ENCODE measurements around the gene SMTNL2. TPM values are rescaled to one million over a fixed set of nuclear protein-coding genes. Genes with fewer than 3 reads are reported as not detected.

Gene SMTNL2
- total and polyA plus RNA-seq, 10 donors = 0.22 to 1.5 (median 0.80) TPM

DNA sequence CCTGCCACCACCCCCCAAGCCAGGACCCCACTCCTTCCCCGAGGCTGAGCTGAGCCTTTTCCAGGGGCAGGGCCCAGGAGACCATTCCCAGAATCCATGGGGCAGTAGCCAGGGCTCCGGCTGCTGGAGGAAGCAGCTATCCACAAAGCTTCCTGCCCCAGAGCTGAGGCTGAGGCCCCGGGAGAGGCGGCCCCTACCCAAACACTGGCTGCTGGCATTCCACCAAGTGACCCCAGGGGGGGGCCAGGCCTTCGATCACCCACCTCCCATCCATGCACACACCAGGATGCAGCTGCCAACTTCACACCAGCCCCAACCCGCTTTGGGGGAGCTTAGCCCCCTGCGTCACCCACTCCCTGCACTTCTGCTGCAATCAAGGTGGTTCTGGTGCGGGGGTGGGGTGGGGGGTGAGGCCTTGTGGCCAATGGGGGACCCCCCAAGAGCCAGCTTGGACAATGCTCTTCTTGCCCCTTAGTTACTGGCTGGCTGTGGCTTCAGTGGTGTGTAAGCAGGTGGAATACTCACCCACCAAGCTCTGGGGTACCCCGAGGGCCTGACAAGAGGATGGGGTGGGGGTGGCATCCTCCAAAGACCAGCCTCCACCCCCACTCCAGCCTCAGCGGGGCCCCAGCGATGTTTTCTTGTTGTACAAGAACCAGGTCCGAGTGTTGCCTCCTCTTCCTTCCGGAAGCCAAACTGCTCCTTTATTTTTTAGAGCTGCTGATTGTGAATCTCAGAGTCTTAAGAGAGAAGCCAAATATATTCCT is 45.9 kb upstream of the SMTNL2 start:
- H3K4me3 ChIP-seq = no peak overlapping the region
- no peak for TF ChIP-seq POLR2A (IDR thresholded peaks at IDR 0.05)
- TF ChIP-seq, protein P1, sequence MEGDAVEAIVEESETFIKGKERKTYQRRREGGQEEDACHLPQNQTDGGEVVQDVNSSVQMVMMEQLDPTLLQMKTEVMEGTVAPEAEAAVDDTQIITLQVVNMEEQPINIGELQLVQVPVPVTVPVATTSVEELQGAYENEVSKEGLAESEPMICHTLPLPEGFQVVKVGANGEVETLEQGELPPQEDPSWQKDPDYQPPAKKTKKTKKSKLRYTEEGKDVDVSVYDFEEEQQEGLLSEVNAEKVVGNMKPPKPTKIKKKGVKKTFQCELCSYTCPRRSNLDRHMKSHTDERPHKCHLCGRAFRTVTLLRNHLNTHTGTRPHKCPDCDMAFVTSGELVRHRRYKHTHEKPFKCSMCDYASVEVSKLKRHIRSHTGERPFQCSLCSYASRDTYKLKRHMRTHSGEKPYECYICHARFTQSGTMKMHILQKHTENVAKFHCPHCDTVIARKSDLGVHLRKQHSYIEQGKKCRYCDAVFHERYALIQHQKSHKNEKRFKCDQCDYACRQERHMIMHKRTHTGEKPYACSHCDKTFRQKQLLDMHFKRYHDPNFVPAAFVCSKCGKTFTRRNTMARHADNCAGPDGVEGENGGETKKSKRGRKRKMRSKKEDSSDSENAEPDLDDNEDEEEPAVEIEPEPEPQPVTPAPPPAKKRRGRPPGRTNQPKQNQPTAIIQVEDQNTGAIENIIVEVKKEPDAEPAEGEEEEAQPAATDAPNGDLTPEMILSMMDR (IDR thresholded peaks at IDR 0.05 in 8 of 11, conservative IDR thresholded peaks at IDR 0.05 in 3 of 11) = no peak
- no peak for TF ChIP-seq POLR2AphosphoS5 (IDR thresholded peaks at IDR 0.05)
- no peak for DNase-seq
- peaks cover 0 to 2% (median 0%) of the 10 kb centered on the region in 7 donors for H3K27me3 ChIP-seq (replicated peaks in 1 of 7)
- intact Hi-C loops (cut with DNase I; ENCODE audit: low total_unique reads) = no loop called here
- peak overlapping the region in 6 of 8 donors; percentile 64 to 82 (median 76) for H3K27ac ChIP-seq
- peaks cover 0 to 65% (median 58%) of the 10 kb centered on the region in 6 donors for H3K36me3 ChIP-seq
- WGBS, 5 donors = 57 to 79% (median 62%) methylated on average over 8 to 13 of the region's 13 CpGs
- no peaks in the 10 kb centered on the region for H3K9me3 ChIP-seq
- peaks cover 18 to 100% (median 83%) of the 10 kb centered on the region in 6 donors for H3K4me1 ChIP-seq

- TF ChIP-seq, protein P1 (IDR thresholded peaks at IDR 0.05 in 8 of 11, conservative IDR thresholded peaks at IDR 0.05 in 3 of 11) = no peak
- TF ChIP-seq POLR2AphosphoS5 (IDR thresholded peaks at IDR 0.05) (peak in 1 of 3 donors; percentile 41), POLR2A (IDR thresholded peaks at IDR 0.05) (no peak)
- H3K27ac ChIP-seq = peak overlapping the region in 2 of 8 donors; percentile 11 to 80
- no peaks in the 10 kb centered on the region for H3K9me3 ChIP-seq
- no peak for DNase-seq
- intact Hi-C loops (cut with DNase I; ENCODE audit: low total_unique reads) = no loop called here
- WGBS, 5 donors = 76 to 84% (median 83%) methylated on average over 7 to 8 of the region's 8 CpGs
- peaks cover 18 to 100% (median 80%) of the 10 kb centered on the region in 6 donors for H3K4me1 ChIP-seq
- H3K27me3 ChIP-seq (replicated peaks in 1 of 7) = no peaks in the 10 kb centered on the region
- H3K36me3 ChIP-seq = peaks cover 0 to 70% (median 61%) of the 10 kb centered on the region in 6 donors
- no peak overlapping the region for H3K4me3 ChIP-seq
Observed at GRCh38 chr17:4539025-4539424, 45.3 kb upstream of the SMTNL2 start.

GRCh38 chr17:4539576-4540223 is 44.6 kb upstream of the SMTNL2 start:
- 86 to 93% (median 87%) methylated on average over 22 to 26 of the region's 26 CpGs for WGBS, 5 donors
- Histone ChIP-seq H3K36me3 (peaks cover 0 to 77% (median 68%) of the 10 kb centered on the region in 6 donors), H3K4me3 (no peak overlapping the region), H3K9me3 (no peaks in the 10 kb centered on the region), H3K4me1 (peaks cover 18 to 100% (median 77%) of the 10 kb centered on the region in 6 donors), H3K27me3 (replicated peaks in 1 of 7) (no peaks in the 10 kb centered on the region), H3K27ac (peak overlapping the region in 4 of 8 donors; percentile 37 to 65 (median 60))
- TF ChIP-seq POLR2A (IDR thresholded peaks at IDR 0.05) = no peak
- TF ChIP-seq POLR2AphosphoS5 (IDR thresholded peaks at IDR 0.05) = no peak
- TF ChIP-seq, protein P1 (IDR thresholded peaks at IDR 0.05 in 8 of 11, conservative IDR thresholded peaks at IDR 0.05 in 3 of 11) = no peak
- intact Hi-C loops (cut with DNase I; ENCODE audit: low total_unique reads) = no loop called here
- no peak for DNase-seq

DNA sequence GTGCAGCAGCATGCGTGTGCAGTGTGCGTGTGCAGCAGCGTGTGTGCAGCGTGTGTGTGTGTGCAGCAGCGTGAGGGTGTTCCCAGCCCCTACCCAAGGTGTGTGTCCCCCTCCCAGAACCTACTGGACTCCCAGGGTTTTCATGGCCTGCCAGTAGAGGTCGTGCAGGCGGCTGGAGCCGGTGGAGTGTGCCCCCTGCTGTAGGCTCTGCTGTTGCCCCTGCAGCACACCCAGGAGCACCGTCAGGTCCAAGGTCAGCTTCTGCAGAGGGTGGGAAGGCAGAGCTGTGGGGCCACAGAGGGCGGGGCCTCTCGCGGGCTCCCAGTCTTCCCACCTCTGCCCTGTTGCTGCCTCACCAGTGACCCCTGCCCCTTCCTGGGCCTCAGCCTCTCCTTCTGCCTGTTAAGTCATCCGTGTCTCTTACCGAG is 44.1 kb upstream of the SMTNL2 start:
- Histone ChIP-seq H3K4me3 (no peak overlapping the region), H3K27me3 (replicated peaks in 1 of 7) (no peaks in the 10 kb centered on the region), H3K4me1 (peaks cover 18 to 100% (median 73%) of the 10 kb centered on the region in 6 donors), H3K36me3 (peaks cover 0 to 82% (median 72%) of the 10 kb centered on the region in 6 donors), H3K27ac (peak overlapping the region in 6 of 8 donors; percentile 34 to 65 (median 57)), H3K9me3 (no peaks in the 10 kb centered on the region)
- intact Hi-C loops (cut with DNase I; ENCODE audit: low total_unique reads) = no loop called here
- TF ChIP-seq, protein P1 (IDR thresholded peaks at IDR 0.05 in 8 of 11, conservative IDR thresholded peaks at IDR 0.05 in 3 of 11) = peak in 5 of 11 experiments; percentile 10 to 32 (median 21)
- TF ChIP-seq POLR2A (IDR thresholded peaks at IDR 0.05) (no peak), POLR2AphosphoS5 (IDR thresholded peaks at IDR 0.05) (peak in 1 of 3 donors; percentile 11)
- 60 to 79% (median 64%) methylated on average over 6 to 14 of the region's 14 CpGs for WGBS, 5 donors
- peak; percentile 70 for DNase-seq

Data from spleen (tissue), 11 donors.